Aorta (tissue), 5 donors: Measurements from ENCODE around the gene PLEKHA5. TPM values are rescaled to one million over a fixed set of nuclear protein-coding genes. Genes with fewer than 3 reads are reported as not detected.

Source experiments
- ATAC-seq: fragments of 200-7000 bp; cut with Tn5 transposase; one replicate; pipeline ENCODE4 v1.9.1; 2022; ENCODE audit warnings: moderate library complexity; ENCODE audit not compliant: low FRiP score
- DNase-seq, 2 donors: peaks; one replicate each; pipeline ENCODE4 v3.0.0-alpha.2; 2020
- H3K27ac ChIP-seq, 2 donors: one replicate each; pipeline ENCODE4 v1.5.1; 2013; ENCODE audit warnings: low read length in 2 of 2, mild to moderate bottlenecking in 2 of 2, moderate library complexity in 2 of 2, control low read depth in 1 of 2, inconsistent platforms in 1 of 2, low read depth in 1 of 2
- H3K27me3 ChIP-seq, 2 donors: one replicate each; pipeline ENCODE4 v1.6.1; 2013; ENCODE audit warnings: control low read depth in 1 of 2, low read length in 1 of 2, mild to moderate bottlenecking in 1 of 2, moderate library complexity in 1 of 2; ENCODE audit not compliant: insufficient read depth in 2 of 2, control insufficient read depth in 1 of 2
- H3K36me3 ChIP-seq, 2 donors: one replicate each; pipeline ENCODE4 v1.6.1; 2013; ENCODE audit warnings: control low read depth in 1 of 2, low read length in 1 of 2, mild to moderate bottlenecking in 1 of 2; ENCODE audit not compliant: insufficient read depth in 2 of 2, control insufficient read depth in 1 of 2
- H3K4me1 ChIP-seq, 2 donors: one replicate each; pipeline ENCODE4 v1.6.1; 2013; ENCODE audit warnings: low read length in 2 of 2, control low read depth in 1 of 2, mild to moderate bottlenecking in 1 of 2, moderate library complexity in 1 of 2; ENCODE audit not compliant: insufficient read depth in 2 of 2, control insufficient read depth in 1 of 2
- H3K4me3 ChIP-seq, 2 donors: one replicate each; pipeline ENCODE4 v1.5.1; 2013; ENCODE audit warnings: low read length in 2 of 2, control low read depth in 1 of 2, mild to moderate bottlenecking in 1 of 2
- H3K9me3 ChIP-seq: one replicate; pipeline ENCODE4 v1.6.1; 2013; ENCODE audit warnings: mild to moderate bottlenecking, low read length; ENCODE audit not compliant: control insufficient read depth
- WGBS, 2 donors: extraction: QIAGEN DNeasy Blood & Tissue Kit; methylation state at CpG; one replicate each; pipeline ENCODE4 v1.1.7; 2013; 5-methylcytosine and 5-hydroxymethylcytosine counted together
- intact Hi-C, 2 donors: fragments of 100-400 bp; cut with DNase I; formaldehyde crosslinking; loops; one replicate each; pipeline versions ENCODE4 v1.14.2 to v1.15.0; 2022
- polyA plus RNA-seq, 2 donors: library from polyadenylated mRNA; stranded (reverse); fragments of 200-250 nt; gene quantifications; one replicate each; pipeline ENCODE4 v1.2.3, GENCODE V29; 2013
- total RNA-seq, 2 donors: library from RNA; stranded (reverse); fragmentation: NEBNext Ultra II Directional; extraction: Animal tissue kit (Norgen Biotek cat#: 25700); gene quantifications; one replicate each; pipeline ENCODE4 v1.2.1, GENCODE V29; 2021
- donor health status: healthy with polysubstance abuse.
- donor health status: Bipolar disorder and iron deficiency.
- donor health status: DM: no; HTN: no; CAD: no.
- donor health status: DM: no; HTN: no; CAD: no.
- donor health status: DM: yes; HTN: yes; CAD: no.

PLEKHA5 gene
- total and polyA plus RNA-seq, 4 donors, result 11.0 to 56.0 (median 18.7) TPM

DNA sequence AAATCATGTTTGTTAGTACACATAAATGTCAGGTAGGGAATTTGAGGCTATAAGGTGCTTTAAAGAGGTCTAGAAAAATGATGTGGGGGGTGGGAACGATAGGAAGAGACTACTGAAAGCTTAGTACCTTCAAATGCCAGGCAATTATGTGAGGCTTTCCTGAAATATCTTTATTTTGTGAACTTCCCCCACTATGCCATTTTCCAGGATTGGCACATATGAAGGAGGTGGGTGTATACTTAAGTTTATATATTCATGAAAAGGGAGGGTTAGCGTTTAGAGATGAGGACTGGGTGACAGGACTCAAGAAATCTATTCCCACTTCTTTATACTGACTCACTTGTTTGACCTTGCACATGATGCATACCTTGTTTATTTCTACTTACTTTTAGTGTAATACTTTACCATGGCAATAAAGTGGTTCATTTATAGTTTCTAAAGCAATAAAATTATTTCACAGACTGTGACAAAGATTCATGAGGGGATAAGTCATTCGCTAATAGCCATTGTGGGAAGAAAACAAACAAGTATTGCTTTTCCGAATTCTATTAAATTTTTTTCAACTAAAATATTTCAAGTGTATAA lies 77.1 kb downstream of the PLEKHA5 start:
- 95% methylated on average over 4 of the region's 4 CpGs for WGBS, 2 donors

DNA sequence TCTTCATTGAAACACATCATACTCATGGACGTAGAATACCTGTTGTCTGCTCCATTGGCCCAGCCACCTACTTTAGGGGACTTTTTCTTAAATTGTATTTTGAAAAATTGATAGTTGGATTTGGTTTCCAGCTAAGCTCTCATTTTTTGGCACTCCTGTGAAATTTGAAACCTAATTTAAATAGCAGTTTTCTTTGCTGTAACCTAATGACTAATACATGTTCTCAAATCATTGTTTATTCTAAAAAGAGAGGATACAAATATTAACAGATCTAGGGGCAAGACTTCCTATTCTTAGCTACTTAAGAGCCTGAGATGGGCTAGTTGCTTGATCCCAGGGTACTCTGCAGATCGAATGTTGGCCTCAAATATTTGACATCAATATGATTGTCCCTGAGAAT lies 78.9 kb downstream of the PLEKHA5 start:
- 47 to 48% methylated on average over 2 of the region's 2 CpGs for WGBS, 2 donors
- H3K36me3 ChIP-seq, result peaks cover 0 to 4% of the 10 kb centered on the region in 2 donors
- no peaks in the 10 kb centered on the region for H3K27me3 ChIP-seq
- ATAC-seq (no peak), DNase-seq (no peak)
- H3K4me1 ChIP-seq, result peaks cover 0 to 2% of the 10 kb centered on the region in 2 donors
- H3K27ac ChIP-seq, result no peak overlapping the region
- no peaks in the 10 kb centered on the region for H3K9me3 ChIP-seq
- H3K4me3 ChIP-seq, result no peak overlapping the region
- intact Hi-C loops, result no loop called here

More for the DNA sequence above, 77.1 kb downstream of the PLEKHA5 start:
- intact Hi-C loops, result no loop called here
- H3K4me1 ChIP-seq, result peaks cover 2% of the 10 kb centered on the region in 2 donors
- no peak overlapping the region for H3K4me3 ChIP-seq
- H3K27ac ChIP-seq, result no peak overlapping the region
- H3K9me3 ChIP-seq, result no peaks in the 10 kb centered on the region
- ATAC-seq (no peak), DNase-seq (no peak)
- no peaks in the 10 kb centered on the region for H3K27me3 ChIP-seq
- H3K36me3 ChIP-seq, result peaks cover 0 to 4% of the 10 kb centered on the region in 2 donors

DNA sequence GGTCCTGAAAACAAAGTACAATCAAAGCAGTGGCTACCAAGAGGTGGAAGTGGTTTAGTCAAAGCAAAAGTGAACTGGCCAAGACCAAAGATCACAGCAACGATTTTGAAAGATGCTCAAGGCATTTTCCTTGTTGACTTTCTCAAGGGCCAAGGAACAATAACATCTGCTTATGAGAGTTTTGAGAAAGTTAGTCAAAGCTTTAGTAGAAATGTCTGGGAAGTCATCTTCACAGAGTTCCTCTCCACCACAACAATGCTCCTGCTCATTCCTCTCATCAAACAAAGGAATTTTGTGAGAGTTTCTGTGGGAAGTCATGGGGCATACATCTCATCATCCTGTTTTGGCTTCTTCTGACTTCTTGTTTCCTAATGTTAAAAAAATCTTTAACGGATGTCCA lies 80.1 kb downstream of the PLEKHA5 start:
- Histone ChIP-seq H3K36me3 (peaks cover 0 to 4% of the 10 kb centered on the region in 2 donors), H3K27me3 (no peaks in the 10 kb centered on the region), H3K9me3 (no peaks in the 10 kb centered on the region), H3K4me3 (no peak overlapping the region), H3K27ac (no peak overlapping the region), H3K4me1 (peaks cover under 1 to 7% of the 10 kb centered on the region in 2 donors)
- 94 to 97% methylated on average over 2 of the region's 2 CpGs for WGBS, 2 donors
- intact Hi-C loops, result no loop called here
- no peak for ATAC-seq
- no peak for DNase-seq

DNA sequence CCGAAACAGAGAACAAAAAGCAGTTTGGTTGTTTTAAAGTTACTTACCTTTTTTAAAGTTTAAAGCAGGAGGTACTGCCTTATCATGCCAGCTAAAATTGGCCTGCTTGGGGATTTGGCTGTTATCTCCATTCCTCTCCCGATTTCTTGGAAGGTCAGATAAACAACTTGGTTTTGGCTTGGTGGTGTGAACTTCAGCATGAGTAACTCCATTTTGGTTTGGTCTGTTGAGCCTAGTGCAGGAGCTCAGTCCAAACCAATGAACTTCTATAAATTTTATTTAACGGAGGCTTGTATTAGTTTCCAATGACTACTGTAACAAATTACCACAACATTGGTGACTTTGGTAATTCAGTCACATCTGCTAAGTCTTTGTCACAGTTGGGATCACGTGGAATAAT lies 82.3 kb downstream of the PLEKHA5 start:
- peaks cover 0 to 4% of the 10 kb centered on the region in 2 donors for H3K36me3 ChIP-seq

DNA sequence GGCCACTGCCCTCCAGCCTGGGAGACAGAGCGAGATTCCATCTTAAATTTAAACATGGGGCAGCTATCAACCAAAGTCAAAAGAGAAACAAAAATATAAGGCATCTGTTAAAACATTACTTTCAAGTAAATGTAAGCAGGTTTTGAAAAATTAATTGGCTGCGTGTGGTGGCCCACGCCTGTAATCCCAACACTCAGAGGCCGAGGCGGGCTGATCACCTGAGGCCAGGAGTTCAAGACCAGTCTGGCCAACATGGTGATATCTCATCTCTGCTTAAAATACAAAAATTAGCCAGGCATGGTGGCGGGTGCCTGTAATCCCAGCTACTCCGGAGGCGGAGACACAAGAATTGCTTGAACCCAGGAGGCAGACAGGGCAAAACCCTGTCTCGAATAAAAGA lies 82.7 kb downstream of the PLEKHA5 start:
- Histone ChIP-seq H3K27ac (no peak overlapping the region), H3K36me3 (peaks cover 0 to 4% of the 10 kb centered on the region in 2 donors), H3K4me1 (peaks cover 1 to 4% of the 10 kb centered on the region in 2 donors), H3K27me3 (no peaks in the 10 kb centered on the region), H3K9me3 (no peaks in the 10 kb centered on the region), H3K4me3 (no peak overlapping the region)
- intact Hi-C loops, result no loop called here
- WGBS, 2 donors, result 97% methylated on average over 9 of the region's 9 CpGs
- DNase-seq, result no peak
- no peak for ATAC-seq

More for the DNA sequence above, 82.3 kb downstream of the PLEKHA5 start:
- intact Hi-C loops, result no loop called here
- H3K4me3 ChIP-seq, result no peak overlapping the region
- H3K27me3 ChIP-seq, result no peaks in the 10 kb centered on the region
- no peak for DNase-seq
- WGBS, 2 donors, result 71 to 75% methylated on average over 4 of the region's 4 CpGs
- no peaks in the 10 kb centered on the region for H3K9me3 ChIP-seq
- H3K4me1 ChIP-seq, result peaks cover 1 to 4% of the 10 kb centered on the region in 2 donors
- no peak overlapping the region for H3K27ac ChIP-seq
- no peak for ATAC-seq

DNA sequence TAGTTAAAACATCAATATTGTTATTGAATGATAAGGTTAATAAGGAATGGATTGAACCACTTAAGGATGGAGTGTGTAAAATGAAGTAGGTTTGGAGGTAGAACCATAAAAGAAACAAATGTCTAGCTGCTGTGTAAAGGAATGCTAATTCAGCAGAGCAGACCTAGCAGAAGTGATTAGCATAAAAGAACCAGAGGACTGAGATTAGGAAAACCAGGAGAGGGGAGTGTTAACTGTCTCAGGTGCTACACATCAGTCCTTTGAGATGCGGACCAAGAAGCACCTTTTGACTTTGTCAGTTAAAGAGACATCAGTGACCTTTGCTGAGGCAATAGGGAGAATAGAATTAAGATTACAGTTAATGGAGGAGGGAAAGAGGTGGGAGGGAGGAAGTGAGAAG lies 84.5 kb downstream of the PLEKHA5 start:
- H3K9me3 ChIP-seq, result no peaks in the 10 kb centered on the region
- DNase-seq (no peak), ATAC-seq (no peak)
- H3K36me3 ChIP-seq, result peaks cover 0 to 4% of the 10 kb centered on the region in 2 donors
- intact Hi-C loops, result no loop called here
- H3K4me3 ChIP-seq, result no peak overlapping the region
- WGBS, 2 donors, result 96 to 97% methylated on average over 1 of the region's 1 CpG
- no peak overlapping the region for H3K27ac ChIP-seq
- H3K4me1 ChIP-seq, result peaks cover 1 to 8% of the 10 kb centered on the region in 2 donors
- H3K27me3 ChIP-seq, result no peaks in the 10 kb centered on the region

DNA sequence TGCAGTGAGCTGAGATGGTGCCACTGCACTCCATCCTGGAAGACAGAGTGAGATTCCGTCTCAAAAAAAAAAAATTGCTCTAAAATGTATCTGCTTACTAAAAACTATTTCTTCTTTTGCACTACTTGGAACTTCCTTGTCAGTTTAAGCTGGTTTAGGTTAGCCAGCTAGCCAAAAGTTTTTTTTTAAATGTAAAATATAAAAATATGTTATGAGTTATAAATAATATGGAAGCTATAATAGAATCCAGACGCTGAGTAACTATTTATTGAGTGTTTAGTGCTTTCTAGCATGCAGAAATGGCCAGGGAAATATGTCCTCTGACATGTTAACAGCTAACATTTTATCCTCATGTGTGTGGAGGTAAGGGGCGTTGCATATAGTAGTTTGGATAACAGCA lies 85.6 kb downstream of the PLEKHA5 start:
- Histone ChIP-seq H3K4me3 (no peak overlapping the region), H3K4me1 (peaks cover 1 to 8% of the 10 kb centered on the region in 2 donors), H3K9me3 (no peaks in the 10 kb centered on the region), H3K27ac (no peak overlapping the region), H3K36me3 (no peaks in the 10 kb centered on the region), H3K27me3 (no peaks in the 10 kb centered on the region)
- DNase-seq (no peak), ATAC-seq (no peak)
- WGBS, 2 donors, result 63% methylated on average over 3 of the region's 3 CpGs
- intact Hi-C loops, result no loop called here

DNA sequence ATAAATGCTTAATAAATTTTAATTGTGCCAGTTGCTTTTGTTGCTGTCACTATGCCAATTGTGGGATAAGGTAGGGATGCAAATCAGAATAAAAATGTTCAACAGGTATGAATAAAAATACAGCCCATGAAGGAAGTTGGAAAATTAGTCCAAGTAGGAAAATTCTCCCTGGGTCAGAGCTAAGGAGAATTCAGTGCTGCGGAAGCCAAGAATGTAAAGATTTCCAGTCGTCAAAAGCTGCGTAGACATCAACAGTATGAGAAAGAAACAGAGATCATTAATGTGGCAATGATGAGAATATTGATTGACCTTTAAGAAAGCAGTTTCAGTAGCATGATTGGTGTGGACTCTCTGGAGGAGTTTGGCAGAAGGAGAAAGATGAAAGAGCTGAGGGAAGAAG lies 87.9 kb downstream of the PLEKHA5 start:
- Histone ChIP-seq H3K27ac (no peak overlapping the region), H3K27me3 (no peaks in the 10 kb centered on the region), H3K4me1 (peaks cover 1 to 10% of the 10 kb centered on the region in 2 donors), H3K9me3 (no peaks in the 10 kb centered on the region), H3K4me3 (no peak overlapping the region), H3K36me3 (no peaks in the 10 kb centered on the region)
- WGBS, 2 donors, result 83 to 85% methylated on average over 3 of the region's 3 CpGs
- ATAC-seq (no peak), DNase-seq (no peak)
- intact Hi-C loops, result no loop called here

DNA sequence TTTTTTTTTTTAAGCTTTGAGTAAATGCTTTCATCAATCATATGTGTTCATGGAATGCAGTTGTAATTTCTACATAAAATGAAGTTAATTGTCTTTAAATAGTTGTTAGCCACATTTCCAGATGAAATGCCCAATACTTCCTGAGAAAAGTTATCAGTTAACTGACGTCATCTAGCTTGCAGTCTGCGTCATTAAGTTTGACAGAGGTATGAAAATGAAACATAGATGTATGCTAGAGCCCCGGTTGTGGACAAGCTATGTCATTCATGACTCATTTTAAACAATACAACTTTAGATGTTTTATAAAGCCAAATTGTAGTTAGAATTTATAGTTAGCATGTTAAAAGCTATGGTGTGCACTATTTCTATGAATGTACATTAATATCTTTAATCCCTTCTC lies 90.7 kb downstream of the PLEKHA5 start:
- no peak overlapping the region for H3K4me3 ChIP-seq
- intact Hi-C loops, result no loop called here
- no peak for ATAC-seq
- H3K36me3 ChIP-seq, result no peaks in the 10 kb centered on the region
- H3K4me1 ChIP-seq, result peaks cover 0 to 6% of the 10 kb centered on the region in 2 donors
- DNase-seq, result no peak
- no peak overlapping the region for H3K27ac ChIP-seq
- 26 to 48% methylated on average over 3 of the region's 3 CpGs for WGBS, 2 donors
- no peaks in the 10 kb centered on the region for H3K9me3 ChIP-seq
- no peaks in the 10 kb centered on the region for H3K27me3 ChIP-seq
